GM12872 (cell line): Measurements from ENCODE around the gene PFN3.

Source experiments
- TF ChIP-seq, protein P1 (sequence below): IDR thresholded peaks from 3 replicates; pipeline ENCODE4 v1.5.1; 2011; ENCODE audit warnings: low read depth, mild to moderate bottlenecking, low read length, moderate library complexity; ENCODE audit not compliant: insufficient read depth

PFN3 gene

DNA sequence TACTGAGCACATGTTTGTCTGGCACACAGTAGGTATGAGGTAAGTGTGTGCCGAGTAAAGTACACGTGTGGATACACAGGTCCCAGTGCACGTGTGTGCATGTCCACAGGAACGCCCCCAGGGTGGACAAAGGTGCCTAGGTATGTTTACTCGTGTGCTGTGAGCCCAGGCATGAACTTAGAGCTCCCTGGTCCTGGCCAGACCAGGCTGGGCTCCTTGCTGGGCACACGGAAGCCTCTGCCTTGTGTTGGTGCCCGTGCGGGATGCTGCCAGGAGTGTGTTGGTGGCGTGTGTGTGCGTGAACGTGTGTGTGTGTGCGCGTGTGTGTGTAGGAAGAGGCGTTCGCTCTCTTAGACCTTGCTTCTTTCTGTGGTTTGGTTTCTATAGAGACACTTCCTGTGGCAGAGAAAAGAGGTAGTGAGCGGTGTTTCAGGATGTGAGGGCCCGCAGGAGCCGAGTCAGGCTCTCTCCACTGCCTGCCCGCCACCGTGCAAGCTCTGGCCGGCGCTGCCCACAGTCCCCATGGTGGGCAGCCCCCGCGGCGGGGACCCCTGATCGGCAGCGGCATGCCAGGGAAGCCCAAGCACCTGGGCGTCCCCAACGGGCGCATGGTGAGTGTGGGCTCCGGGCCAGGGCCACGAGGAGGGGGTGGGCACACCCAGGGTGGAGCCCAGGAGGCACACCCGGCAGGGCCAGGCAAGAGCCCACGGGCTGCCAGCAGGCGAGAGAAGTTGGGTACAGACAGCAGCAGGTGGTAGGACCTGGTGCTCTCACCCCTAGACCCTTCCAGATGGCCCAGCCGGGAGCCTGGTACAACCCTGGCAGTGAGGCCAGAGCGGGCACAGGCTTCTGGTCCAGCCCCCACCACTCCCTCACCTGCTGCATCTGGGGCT lies 42.8 kb downstream of the PFN3 start, which contains the start of gene RGS14:
RGS14 (plus strand) TSS at position 466 of the 893 bp plus-strand sequence; CDS start at position 567, 101 bp downstream.
- TF ChIP-seq, protein P1, sequence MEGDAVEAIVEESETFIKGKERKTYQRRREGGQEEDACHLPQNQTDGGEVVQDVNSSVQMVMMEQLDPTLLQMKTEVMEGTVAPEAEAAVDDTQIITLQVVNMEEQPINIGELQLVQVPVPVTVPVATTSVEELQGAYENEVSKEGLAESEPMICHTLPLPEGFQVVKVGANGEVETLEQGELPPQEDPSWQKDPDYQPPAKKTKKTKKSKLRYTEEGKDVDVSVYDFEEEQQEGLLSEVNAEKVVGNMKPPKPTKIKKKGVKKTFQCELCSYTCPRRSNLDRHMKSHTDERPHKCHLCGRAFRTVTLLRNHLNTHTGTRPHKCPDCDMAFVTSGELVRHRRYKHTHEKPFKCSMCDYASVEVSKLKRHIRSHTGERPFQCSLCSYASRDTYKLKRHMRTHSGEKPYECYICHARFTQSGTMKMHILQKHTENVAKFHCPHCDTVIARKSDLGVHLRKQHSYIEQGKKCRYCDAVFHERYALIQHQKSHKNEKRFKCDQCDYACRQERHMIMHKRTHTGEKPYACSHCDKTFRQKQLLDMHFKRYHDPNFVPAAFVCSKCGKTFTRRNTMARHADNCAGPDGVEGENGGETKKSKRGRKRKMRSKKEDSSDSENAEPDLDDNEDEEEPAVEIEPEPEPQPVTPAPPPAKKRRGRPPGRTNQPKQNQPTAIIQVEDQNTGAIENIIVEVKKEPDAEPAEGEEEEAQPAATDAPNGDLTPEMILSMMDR = no peak

DNA sequence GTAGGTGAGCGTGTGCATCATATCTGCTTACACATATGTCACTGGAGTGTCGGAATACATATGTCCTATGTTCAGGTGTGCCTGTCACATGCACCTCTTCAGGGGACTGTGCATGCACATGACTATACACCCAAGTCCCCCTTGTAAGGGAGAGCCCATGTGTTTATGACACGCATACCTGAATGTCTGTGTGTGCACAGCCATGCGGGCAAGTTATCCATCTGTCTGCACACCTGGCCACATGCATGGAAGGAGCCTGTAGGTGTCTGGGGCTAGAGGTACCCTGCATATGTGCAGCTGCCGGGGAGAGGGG lies 43.4 kb downstream of the PFN3 start:
- TF ChIP-seq, protein P1 = no peak

DNA sequence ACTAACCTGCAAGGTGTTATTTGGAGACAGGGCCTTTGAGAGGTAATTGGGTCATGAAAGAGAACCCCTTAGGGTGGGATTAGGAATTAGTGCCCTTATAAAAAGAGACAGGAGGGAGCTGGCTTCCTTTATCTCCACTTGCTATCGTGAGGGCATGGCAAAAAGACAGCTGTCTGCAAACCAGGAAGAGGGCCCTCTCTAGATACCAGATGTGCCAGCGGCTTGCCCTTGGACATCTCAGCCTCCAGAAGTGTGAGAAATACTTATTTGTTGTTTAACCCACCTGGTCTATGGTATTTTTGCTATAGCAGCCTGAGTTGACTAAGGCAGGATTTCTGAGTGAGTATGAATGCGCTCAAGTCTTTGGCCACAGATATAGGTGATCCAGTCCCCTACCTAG lies 43.7 kb downstream of the PFN3 start:
- TF ChIP-seq, protein P1 = no peak

GRCh38 chr5:177355868-177356168 lies 44.6 kb downstream of the PFN3 start:
- TF ChIP-seq, protein P1 = no peak

DNA sequence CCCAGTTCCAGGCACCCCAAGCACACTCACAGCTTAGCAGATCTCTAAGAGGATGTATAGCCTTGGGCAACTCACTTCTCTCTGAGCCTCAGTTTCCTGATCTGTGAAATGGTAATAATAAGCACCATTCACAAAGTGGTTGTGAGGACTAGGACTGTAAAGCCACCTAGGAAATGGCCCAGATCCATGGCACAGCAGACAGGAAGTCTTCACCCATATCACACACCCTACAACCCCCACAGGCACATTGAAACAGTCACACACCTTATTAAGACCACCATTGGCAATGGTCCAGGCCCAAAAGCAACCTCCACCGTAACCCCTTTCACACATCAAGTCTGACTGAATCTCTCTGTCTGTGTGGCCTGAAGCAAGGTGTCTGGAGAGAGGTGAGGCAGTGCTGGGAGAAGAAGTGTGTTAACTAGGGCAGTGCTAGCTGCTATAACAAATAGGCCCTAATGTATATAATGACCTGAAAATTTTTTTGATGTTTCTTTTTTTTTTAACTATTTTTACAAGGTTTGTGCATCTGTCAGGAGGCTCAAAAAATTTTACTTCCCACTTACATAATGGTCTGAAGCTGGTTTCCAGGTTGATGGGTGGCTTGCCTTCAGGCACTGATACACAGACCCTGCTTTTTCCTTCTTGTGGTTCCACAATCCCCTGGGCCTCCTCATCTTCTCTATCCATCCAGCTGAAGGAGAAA lies 45.1 kb downstream of the PFN3 start:
- TF ChIP-seq, protein P1 = no peak

DNA sequence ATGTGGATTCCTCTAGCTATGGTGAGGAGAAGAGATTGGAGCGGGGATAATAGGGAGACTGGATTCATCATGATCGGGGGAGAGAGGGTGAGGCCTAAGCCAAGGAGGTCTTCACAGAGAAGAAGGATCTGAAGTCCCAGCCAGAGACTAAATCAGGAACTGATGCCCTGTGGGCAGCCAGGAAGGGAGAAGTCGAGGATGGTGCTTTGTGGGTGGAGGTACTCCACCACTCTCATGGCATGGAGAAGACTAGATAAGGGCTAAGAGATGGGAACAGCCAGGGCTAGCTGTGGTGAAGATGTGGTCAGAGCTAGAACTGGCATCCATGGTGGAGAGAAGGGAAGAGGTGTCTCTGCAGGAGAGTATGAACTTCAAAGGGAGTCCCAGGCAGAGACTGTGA lies 45.8 kb downstream of the PFN3 start:
- TF ChIP-seq, protein P1 = no peak

GRCh38 chr5:177354256-177354655 lies 46.2 kb downstream of the PFN3 start:
- TF ChIP-seq, protein P1 = no peak
